ENCODE results near the gene SLC38A4.

SLC38A4 gene

DNA sequence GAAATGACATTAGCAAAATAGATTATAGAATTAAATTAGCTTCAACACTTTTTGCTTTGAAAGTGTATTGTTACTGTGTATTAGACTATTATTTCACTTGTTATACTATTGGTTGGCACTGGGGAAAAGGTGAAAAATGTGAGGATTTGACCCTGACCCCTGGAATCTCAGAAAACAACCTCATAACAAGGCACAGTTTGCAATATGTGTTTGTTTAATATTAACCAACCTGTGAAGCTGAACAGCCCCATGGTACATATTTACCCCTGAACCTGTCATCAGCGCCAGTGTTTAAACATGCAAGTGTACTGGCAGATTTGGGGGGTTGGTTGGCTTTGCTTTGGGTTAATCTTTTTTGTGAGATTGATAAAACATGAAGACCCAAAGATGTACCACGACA is 11.7 kb downstream of the SLC38A4 start:
- DNase-seq = no peak

DNA sequence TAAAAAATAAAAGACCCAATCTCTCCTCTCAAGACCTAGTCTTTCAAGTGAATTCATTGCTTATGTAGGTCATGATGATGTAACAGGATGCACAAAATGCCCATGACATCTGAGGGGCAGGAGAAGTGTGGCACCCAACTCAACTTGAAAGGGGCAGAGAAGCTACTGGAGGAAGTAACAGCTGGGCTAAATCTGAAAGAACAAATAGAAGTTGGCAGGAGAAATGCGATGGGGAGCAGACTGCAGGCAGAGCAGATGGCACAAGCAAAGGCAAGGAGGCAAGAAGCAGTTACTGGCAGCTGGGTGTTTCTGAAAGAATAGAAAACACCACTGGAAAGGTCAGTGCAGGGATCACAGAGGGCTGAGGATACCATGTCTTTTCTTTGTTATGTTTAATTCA is 14.6 kb downstream of the SLC38A4 start:
- DNase-seq = no peak

DNA sequence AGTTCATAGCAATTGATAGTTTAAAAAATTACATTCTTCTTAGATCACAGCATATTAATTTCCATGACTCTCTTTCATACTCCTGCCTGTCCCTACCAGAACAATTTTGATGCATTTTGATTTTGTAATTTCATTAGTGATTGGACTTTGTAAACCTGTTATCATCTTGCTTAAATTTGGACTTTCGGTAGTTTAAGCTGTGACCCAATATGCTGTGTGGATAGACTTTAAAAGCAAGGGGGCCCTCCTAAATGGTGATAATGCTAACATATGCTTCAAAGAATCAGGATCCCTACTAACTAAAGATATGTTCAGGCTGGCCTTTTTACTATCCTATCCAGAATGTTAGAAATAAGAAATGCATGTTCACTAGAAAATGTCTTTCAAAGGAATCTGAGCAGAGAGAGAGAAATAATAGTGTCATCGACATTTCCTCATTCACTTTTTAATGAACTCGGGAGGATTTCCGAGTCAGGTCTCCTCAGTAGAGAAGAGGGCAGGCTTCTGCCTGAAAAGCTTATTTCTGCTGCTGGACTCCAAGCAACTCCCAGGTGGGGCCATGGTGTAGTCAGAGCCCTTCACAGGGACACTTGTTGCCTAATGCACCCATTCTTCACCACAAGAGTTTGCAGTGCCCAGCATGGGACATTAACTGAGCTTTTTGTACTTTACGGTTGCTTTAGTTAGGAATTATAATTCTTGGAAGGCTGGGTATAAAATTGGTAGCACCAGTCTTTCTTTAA is 16.7 kb downstream of the SLC38A4 start:
- DNase-seq = no peak

DNA sequence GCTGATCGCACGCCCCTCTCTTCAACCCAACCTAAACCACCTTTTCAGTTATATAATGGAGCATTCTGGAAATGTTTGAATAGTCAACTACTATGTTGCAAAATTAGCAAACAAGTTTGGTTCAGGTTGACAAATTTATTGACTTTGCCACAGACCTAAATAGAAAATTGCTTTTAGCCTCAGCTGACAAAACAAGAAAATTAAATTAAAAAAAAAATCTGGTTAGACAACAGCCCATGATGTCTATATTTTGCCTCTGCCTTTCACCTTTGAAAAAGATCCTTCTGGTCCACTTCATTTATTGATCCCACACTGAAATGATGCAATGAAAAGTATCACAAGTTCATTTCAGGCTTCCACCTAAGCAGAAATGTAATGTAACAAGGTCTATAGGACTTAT is 17.5 kb downstream of the SLC38A4 start:
- no peak for DNase-seq

DNA sequence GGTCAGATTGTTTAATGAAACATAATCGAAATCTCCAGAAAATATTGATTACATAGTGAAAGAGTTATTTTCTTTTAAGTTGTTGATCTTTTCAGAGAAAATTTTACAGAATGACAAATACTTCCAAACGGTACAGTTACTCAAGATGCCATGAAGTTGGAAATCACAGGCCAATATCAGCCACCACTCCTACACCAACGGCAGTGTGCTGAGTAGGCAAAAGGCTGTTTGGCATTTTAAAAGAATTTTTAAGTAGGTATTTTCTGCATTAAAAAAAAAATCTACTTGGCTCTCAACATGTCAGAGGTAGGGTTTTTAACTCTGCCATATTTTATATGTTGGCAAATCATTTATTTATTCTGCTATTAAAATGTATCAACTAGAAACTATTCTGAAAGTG is 21.7 kb downstream of the SLC38A4 start:
- DNase-seq = no peak

- DNase-seq = no peak
Observed at GRCh38 chr12:46803517-46803916, 22.3 kb downstream of the SLC38A4 start.

DNA sequence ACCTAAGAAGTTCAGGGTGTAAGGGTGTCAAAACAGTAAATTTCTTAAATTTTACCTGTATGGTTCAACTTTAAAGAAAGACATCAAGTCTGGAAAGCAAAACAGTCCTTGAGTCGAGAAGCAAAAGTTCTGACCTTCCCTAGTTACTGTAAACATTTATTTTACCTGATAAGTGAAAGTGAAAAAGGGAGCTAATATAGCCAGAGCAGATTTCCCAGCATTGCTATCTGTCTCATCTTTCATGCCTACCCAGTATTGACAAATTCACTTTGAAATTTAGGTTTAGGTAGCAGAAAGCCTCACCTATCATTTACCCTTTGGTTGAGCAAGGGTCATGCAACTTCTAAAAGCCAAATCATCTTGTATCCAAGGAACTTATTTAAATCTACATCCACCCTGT is 24.5 kb downstream of the SLC38A4 start:
- no peak for DNase-seq

- no peak for DNase-seq
Observed at GRCh38 chr12:46800160-46800559, 25.6 kb downstream of the SLC38A4 start.

DNA sequence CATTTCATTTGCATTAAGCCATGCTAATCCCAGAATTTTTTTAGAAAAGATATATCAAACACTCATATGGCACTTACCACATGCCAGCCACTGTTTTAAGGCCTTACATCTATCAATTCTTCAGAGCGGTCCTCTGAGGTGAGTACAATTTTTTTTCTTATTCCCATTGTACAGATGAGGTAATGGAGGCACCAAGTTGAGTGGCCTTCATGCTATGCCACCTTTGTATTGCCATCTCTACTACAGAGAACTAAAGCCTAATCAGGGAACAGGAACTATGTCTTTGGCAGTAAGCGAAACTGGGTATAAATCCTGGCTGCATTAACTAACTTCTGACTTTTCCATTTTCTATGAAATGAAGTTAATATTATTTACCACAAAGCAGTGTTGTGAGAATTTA is 27.1 kb downstream of the SLC38A4 start:
- DNase-seq = no peak

GRCh38 chr12:46798056-46798455 is 27.7 kb downstream of the SLC38A4 start:
- no peak for DNase-seq

- DNase-seq = no peak
Observed at GRCh38 chr12:46795988-46796387, 29.8 kb downstream of the SLC38A4 start.

- DNase-seq = no peak
Observed at GRCh38 chr12:46794593-46795190, 31.1 kb downstream of the SLC38A4 start.

GRCh38 chr12:46792925-46793324 is 32.9 kb downstream of the SLC38A4 start:
- no peak for DNase-seq

GRCh38 chr12:46790066-46790465 is 35.7 kb downstream of the SLC38A4 start:
- DNase-seq = no peak

DNA sequence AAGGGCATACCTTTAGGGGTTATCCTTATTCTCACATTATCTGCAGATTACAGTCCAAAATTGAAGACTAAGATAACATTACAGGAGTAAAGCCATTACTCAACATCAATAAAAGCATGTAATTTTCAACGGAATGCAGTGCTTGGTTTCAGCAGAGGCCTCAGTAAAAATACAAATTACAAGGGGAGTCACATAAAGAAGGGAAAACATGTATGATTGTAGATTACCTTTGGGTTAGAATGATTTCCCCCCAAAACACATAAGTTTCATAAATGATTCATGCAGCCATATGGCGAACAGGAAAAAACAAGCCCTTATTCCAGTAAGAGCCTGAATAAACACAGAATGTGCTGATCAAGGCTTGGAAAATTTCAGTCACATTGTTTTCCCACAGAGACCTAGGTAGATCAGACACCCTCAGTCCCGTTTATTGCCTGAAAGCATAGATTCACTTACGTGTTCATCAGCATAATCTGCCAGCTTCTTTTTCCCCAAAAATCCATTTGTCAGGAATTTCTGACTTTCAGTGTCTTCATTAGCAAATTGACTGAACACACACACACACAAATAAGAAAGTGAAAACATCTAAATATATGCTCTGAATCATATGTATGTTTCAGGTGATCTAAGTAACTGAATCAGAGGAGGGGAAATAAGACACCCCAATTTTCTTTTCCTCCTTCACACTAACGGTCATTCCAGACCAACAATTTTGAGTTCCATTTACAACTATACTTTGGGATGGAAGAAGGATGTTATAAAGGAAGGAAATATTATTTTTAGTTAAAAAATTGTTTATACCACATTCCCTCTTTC is 37.5 kb downstream of the SLC38A4 start:
- no peak for DNase-seq

- DNase-seq = no peak
Observed at GRCh38 chr12:46787496-46788055, 38.2 kb downstream of the SLC38A4 start.

GRCh38 chr12:46786774-46787173 is 39.0 kb downstream of the SLC38A4 start:
- no peak for DNase-seq

- DNase-seq = no peak
Observed at GRCh38 chr12:46785382-46785781, 40.4 kb downstream of the SLC38A4 start.

DNA sequence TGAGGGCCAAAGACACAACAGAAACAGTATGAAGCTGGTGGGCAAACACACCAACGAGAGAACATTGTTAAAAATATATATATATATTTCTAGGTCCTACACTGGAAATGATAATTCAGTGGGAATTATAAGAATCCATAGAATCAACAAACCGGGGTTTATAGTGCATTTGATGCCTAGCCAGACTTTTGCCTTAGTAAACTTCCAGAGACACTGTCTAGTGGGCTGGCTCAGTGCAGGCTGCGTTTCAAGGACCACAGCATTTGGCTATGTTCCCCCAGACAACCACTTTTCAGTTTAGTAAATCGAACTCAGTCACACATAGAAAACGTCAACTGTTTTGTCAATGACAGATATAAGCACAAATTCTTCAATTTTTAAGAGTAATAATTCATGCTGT is 41.9 kb downstream of the SLC38A4 start:
- no peak for DNase-seq

GRCh38 chr12:46779879-46780278 is 45.9 kb downstream of the SLC38A4 start:
- no peak for DNase-seq

DNA sequence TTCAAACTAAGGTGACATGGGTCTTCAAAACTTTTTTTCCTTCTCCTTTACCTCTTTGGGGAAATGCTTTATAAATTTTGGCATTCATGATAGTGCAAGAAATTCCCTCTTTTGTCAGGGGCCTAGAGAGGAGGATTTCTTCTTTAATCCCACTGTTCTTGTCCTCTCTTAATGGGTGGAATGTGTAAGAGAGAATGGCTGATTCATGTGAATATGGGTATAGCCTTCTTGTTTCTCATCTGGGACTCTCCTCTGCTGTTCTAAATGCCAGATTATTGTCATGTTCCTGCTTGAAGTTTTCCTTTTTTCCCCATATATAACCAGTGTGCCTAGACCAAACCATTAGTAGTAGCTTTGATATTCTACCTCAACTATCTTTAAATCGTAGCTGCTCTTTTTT is 46.7 kb downstream of the SLC38A4 start:
- no peak for DNase-seq

GRCh38 chr12:46778415-46778814 is 47.4 kb downstream of the SLC38A4 start:
- no peak for DNase-seq

DNA sequence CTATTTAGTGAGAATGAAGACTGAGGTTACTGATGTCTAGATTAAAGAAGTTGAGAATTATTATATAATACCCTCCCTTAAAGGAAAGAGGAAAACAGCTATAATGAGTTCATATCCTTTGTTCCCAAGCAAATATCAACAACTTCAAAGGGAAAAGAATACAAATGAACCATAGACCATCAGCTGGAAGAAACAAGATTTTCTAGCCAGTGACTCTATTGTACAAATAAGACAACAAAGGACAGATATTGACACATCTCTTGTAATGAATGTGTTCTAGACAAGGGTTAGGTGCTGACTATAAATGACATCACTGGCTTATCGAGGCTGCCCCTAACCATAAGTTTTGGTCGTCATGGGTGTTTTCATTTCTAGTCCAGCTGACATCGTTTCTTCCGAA is 48.2 kb downstream of the SLC38A4 start:
- no peak for DNase-seq

DNA sequence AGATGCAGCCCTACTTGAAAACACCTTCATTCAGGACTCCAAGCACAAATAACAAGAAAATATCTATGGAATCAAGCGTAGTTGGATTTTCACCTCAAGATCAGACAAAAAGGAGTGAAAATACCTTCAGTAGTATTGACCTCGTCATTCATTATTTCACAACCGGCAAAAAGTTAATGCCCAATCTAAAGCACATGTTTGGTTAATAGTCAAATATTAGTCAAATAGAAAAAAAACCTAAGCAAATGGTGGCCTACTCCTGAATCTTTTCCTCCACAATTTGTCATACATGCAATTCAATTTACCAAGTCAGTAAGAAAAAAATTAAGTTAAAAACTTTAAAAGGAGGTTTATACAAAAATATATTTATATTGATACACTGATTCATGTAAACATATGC is 50.0 kb downstream of the SLC38A4 start:
- DNase-seq = no peak

Data from activated T-cell treated with anti-CD3 and anti-CD28 coated beads for 4 hours (primary cell).